Nephron progenitor cell (in vitro differentiated cells): ENCODE measurements around the gene RRP36.
"Not testable (repeated sequence)": the region's sequence is repeated elsewhere in the genome, so short reads cannot be mapped to it uniquely, and the experiment has no call there.

Experiments
- DNase-seq: peaks from one replicate; pipeline ENCODE4 v3.0.0; 2021
- H3K27ac Mint-ChIP-seq: 2 replicates; pipeline ENCODE4 v1.8.0; 2021; ENCODE audit warnings: mild to moderate bottlenecking, moderate library complexity, mixed read lengths
- H3K27me3 Mint-ChIP-seq: 2 replicates; pipeline ENCODE4 v1.8.0; 2021; ENCODE audit warnings: mild to moderate bottlenecking, low read depth, mixed read lengths; ENCODE audit not compliant: poor library complexity
- H3K36me3 Mint-ChIP-seq: 2 replicates; pipeline ENCODE4 v1.8.0; 2021; ENCODE audit warnings: low read depth, mixed read lengths
- H3K4me1 Mint-ChIP-seq: 2 replicates; pipeline ENCODE4 v1.8.0; 2021; ENCODE audit warnings: mixed read lengths
- H3K4me3 Mint-ChIP-seq: 2 replicates; pipeline ENCODE4 v1.8.0; 2021; ENCODE audit warnings: mild to moderate bottlenecking, moderate library complexity, mixed read lengths
- H3K9me3 Mint-ChIP-seq: 2 replicates; pipeline ENCODE4 v1.8.0; 2021; ENCODE audit warnings: mild to moderate bottlenecking, moderate library complexity, mixed read lengths
- TF ChIP-seq, protein P1 (sequence below): fragments of 200-600 bp; sonication (generic); IDR thresholded peaks from 2 replicates; pipeline ENCODE4 v1.5.0; 2021; ENCODE audit warnings: antibody characterized with exemption

The RRP36 gene

DNA sequence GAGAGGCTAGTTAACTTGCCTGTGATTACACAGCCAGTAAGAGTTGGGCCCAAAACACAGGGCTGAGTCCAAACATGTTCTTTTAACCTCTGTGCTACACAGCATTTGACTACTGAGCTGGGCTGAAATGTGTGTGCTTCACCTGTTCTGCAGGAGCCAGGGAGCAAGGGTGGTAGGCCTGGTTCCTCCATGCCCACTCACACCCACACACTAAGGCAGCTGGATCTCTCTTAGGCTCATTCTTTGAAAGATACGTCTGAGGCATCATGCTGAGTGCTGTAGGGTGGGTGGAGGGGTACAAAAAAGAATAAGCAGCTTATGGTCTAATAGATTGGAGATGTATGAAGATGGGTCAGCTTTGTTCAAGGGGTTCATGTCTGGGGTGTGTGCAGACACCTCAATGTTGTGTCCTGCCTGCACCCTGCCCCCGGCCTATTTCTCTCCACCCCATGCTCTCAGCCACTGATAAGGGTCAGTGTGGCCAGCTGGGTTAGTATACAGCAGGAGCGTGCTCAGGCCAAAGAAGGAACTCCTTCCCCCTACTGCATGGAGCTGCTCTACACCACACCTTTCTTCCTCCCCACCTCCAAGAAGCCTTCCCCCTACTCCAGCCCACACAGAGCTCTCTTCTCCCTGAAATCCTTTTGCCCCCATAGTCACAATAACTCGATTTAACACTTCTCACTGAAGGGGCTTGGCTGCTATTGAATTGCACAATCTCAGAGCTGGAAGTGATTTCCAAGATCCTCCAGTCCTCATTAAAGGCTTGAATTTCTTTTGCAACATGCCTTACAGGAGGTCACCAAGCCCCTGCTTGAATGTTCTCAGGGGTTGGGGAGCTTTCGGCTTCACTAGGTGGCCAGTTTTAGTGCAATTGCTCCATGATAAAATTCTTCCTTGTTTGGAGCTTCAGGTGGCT lies 33.6 kb upstream of the RRP36 start:
- H3K27me3 Mint-ChIP-seq, result no peaks in the 10 kb centered on the region
- TF ChIP-seq, protein P1, sequence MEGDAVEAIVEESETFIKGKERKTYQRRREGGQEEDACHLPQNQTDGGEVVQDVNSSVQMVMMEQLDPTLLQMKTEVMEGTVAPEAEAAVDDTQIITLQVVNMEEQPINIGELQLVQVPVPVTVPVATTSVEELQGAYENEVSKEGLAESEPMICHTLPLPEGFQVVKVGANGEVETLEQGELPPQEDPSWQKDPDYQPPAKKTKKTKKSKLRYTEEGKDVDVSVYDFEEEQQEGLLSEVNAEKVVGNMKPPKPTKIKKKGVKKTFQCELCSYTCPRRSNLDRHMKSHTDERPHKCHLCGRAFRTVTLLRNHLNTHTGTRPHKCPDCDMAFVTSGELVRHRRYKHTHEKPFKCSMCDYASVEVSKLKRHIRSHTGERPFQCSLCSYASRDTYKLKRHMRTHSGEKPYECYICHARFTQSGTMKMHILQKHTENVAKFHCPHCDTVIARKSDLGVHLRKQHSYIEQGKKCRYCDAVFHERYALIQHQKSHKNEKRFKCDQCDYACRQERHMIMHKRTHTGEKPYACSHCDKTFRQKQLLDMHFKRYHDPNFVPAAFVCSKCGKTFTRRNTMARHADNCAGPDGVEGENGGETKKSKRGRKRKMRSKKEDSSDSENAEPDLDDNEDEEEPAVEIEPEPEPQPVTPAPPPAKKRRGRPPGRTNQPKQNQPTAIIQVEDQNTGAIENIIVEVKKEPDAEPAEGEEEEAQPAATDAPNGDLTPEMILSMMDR, result no peak
- no peaks in the 10 kb centered on the region for H3K9me3 Mint-ChIP-seq
- H3K4me3 Mint-ChIP-seq, result no peak overlapping the region
- H3K4me1 Mint-ChIP-seq, result peaks cover 47% of the 10 kb centered on the region
- H3K27ac Mint-ChIP-seq, result peak overlapping the region; percentile 31
- peaks cover 22% of the 10 kb centered on the region for H3K36me3 Mint-ChIP-seq
- DNase-seq, result no peak

DNA sequence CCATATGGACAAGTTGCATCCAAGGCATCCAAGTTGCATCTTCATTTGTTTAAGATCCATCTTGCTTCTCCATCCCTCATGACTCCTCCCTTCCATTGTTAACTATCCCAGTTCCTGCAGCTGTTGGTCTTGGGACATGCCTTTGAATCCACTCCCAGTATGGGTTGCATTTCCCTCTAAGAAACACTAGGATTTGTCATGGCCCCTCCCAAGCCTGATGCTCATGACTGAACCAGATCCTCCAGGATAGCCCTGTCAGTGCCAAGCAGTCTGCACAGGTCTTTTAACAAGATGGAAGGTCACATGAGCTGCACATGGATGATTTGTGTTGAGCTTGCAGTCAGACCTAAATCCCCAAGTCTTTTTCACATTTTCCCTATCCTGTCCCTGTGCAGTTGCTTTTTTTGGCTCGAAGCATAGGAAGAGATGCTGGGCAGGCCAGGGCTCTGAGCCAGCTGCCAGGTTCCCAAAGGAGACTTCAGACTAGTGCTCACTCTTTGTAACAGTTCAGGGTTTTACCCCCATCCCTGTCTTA lies 32.9 kb upstream of the RRP36 start:
- H3K4me1 Mint-ChIP-seq, result peaks cover 46% of the 10 kb centered on the region
- no peak overlapping the region for H3K4me3 Mint-ChIP-seq
- H3K27ac Mint-ChIP-seq, result peak overlapping the region; percentile 31

DNA sequence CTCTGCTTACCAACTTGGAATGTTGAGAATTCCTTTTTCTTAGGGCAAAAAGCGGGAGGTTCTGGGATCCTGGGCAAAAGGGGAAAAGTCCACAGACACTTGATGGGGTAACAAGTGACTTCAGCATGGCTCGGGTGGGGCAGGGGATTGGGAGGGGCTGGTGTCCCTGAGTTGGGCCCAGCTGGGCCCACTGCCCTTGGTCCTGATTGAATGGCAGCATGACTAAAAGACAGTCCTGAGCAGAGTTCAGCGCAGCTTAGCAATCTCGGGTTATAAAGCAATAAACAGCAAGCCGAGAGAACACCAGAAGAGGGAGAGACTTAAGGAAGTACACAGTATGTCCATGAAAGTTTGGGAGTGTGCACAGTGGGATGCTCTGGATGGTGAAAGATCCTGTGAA lies 31.5 kb upstream of the RRP36 start:
- H3K27ac Mint-ChIP-seq, result peak overlapping the region; percentile 15
- peaks cover 40% of the 10 kb centered on the region for H3K4me1 Mint-ChIP-seq
- H3K27me3 Mint-ChIP-seq, result no peaks in the 10 kb centered on the region
- H3K9me3 Mint-ChIP-seq, result no peaks in the 10 kb centered on the region
- TF ChIP-seq, protein P1, result no peak
- H3K4me3 Mint-ChIP-seq, result no peak overlapping the region
- peaks cover 27% of the 10 kb centered on the region for H3K36me3 Mint-ChIP-seq
- DNase-seq, result no peak

More for the DNA sequence above, 32.9 kb upstream of the RRP36 start:
- DNase-seq, result no peak
- H3K9me3 Mint-ChIP-seq, result no peaks in the 10 kb centered on the region
- no peaks in the 10 kb centered on the region for H3K27me3 Mint-ChIP-seq
- TF ChIP-seq, protein P1, result no peak
- peaks cover 25% of the 10 kb centered on the region for H3K36me3 Mint-ChIP-seq

DNA sequence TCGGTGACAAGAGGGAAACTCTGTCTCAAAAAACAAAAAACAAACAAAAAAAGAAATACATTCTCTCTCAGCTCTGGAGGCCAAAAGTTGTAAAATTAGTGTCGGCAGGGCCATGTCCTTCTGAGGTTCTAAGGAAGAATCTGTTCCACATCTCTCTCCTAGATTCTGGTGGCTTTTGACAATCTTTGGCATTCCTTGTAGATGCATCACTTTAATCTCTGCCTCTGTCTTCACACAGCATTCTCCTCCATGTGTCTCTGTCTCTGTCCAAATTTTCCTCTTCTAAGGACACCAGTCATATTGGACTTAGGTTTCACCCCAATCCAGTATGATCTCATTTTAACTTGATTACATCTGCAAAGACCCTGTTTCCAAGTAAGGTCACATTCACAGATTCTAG lies 28.0 kb upstream of the RRP36 start:
- no peak overlapping the region for H3K27ac Mint-ChIP-seq
- no peak overlapping the region for H3K4me3 Mint-ChIP-seq
- peaks cover 30% of the 10 kb centered on the region for H3K36me3 Mint-ChIP-seq
- peaks cover 11% of the 10 kb centered on the region for H3K4me1 Mint-ChIP-seq
- TF ChIP-seq, protein P1, result no peak
- DNase-seq, result no peak
- no peaks in the 10 kb centered on the region for H3K9me3 Mint-ChIP-seq
- H3K27me3 Mint-ChIP-seq, result no peaks in the 10 kb centered on the region

DNA sequence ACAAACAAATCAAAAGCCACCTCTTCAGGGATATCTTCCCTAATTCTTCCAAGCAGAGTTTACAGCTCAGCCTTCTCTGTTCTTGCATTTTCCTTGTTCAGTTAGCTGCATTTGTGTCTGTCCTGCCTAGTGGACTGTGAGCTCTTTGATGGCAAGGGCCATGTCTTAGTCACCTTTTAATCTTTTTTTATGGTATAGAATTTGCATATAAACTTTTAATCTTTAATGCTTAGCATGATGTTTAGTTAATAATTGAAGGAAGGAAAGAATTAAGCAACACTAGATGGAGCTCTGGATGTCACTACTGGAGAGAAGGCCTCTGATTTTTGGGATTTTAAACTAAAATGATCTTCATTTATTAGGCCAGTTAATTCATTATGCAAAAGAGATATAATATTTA lies 24.9 kb upstream of the RRP36 start:
- Mint-ChIP-seq H3K36me3 (peaks cover 22% of the 10 kb centered on the region), H3K4me1 (peaks cover 13% of the 10 kb centered on the region), H3K27me3 (no peaks in the 10 kb centered on the region), H3K9me3 (no peaks in the 10 kb centered on the region), H3K27ac (no peak overlapping the region), H3K4me3 (no peak overlapping the region)
- TF ChIP-seq, protein P1, result no peak
- no peak for DNase-seq

DNA sequence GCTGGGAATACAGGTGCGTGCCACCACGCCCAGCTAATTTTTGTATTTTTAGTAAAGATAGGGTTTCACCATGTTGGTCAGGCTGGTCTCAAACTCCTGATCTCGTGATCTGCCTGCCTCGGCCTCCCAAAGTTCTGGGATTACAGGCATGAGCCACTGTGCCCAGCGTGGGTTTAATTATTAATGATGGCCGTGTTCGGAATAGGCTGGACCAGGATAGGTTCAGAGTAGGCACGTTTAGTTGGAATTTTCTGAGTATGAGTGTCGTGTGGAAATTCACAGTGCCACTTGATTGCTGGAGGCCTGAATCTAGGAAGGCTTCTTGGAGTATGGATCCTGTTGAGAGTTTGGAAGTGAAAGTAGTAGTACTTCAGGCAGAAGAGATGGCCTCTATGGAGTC lies 23.2 kb upstream of the RRP36 start:
- not testable (repeated sequence) for DNase-seq, H3K4me3 Mint-ChIP-seq, H3K9me3 Mint-ChIP-seq, H3K27me3 Mint-ChIP-seq, H3K27ac Mint-ChIP-seq
- peaks cover 25% of the 10 kb centered on the region for H3K36me3 Mint-ChIP-seq
- H3K4me1 Mint-ChIP-seq, result peaks cover 13% of the 10 kb centered on the region
